VCaP (cell line): ENCODE data around the gene PRKG1.

ENCODE experiments used
- H3K27ac ChIP-seq: fragments of 450-650 bp; 2 replicates; pipeline ENCODE4 v1.5.1; 2017
- TF ChIP-seq, protein P1 (sequence below): fragments of 450-650 bp; conservative IDR thresholded peaks from 2 replicates; pipeline ENCODE4 v1.5.1; 2017; ENCODE audit warnings: mild to moderate bottlenecking, moderate library complexity

Gene PRKG1

DNA sequence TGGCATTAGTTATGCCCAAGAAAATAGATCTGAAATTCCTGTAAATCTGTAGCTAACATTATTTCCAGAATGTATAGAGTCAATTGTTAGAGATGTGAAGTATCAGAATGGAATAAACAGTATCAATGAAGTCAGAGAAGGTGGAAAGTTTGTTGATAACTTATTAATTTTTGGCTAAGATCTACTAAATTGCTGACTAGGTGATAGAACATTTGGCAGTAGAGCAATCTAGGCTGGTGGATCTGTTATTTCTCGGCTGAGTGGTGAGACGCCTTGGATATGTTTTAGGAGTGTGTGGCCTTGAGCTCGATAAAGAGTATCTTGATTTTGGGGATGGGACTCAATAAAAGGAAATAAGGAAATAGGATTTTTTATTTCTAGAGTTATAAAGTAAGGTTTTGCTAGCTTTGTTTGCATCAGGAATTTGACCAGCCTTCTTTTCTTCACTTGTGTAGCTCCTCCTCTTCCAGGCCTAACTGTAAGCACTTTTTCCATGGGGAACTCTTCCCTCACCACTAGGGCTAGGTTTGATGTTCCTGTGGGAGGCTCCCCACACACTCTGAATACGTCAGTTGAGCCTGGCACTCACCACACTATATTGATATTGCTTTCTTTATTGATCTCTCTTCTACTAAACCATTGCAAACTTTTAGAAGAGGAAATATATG, 711.9 kb downstream of the PRKG1 start:
- no peak overlapping the region for H3K27ac ChIP-seq
- TF ChIP-seq, protein P1, sequence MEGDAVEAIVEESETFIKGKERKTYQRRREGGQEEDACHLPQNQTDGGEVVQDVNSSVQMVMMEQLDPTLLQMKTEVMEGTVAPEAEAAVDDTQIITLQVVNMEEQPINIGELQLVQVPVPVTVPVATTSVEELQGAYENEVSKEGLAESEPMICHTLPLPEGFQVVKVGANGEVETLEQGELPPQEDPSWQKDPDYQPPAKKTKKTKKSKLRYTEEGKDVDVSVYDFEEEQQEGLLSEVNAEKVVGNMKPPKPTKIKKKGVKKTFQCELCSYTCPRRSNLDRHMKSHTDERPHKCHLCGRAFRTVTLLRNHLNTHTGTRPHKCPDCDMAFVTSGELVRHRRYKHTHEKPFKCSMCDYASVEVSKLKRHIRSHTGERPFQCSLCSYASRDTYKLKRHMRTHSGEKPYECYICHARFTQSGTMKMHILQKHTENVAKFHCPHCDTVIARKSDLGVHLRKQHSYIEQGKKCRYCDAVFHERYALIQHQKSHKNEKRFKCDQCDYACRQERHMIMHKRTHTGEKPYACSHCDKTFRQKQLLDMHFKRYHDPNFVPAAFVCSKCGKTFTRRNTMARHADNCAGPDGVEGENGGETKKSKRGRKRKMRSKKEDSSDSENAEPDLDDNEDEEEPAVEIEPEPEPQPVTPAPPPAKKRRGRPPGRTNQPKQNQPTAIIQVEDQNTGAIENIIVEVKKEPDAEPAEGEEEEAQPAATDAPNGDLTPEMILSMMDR = no peak

- TF ChIP-seq, protein P1 = no peak
- no peak overlapping the region for H3K27ac ChIP-seq
These were observed 712.4 kb downstream of the PRKG1 start for GRCh38 chr10:51786684-51787035.

DNA sequence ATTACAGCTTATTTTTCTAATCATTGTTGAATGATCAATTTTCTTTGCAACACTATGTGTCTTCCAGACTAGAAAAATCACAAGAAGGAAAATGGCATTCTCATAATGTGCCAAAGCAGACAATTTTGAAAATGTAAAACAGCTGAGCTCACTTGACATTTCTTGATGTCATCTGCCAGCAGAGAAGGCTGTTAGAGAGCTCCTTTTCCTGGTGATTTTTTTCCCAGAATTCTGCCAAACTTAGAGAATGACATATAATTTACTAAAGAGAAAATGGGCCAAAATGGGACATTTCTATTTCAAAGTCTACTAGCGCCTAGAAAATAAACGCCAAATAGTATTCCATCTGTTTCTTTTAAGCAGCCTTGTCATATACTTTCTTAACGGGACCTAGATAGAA, 714.0 kb downstream of the PRKG1 start:
- no peak overlapping the region for H3K27ac ChIP-seq
- TF ChIP-seq, protein P1 = no peak

- no peak overlapping the region for H3K27ac ChIP-seq
- TF ChIP-seq, protein P1 = no peak
These were observed 714.8 kb downstream of the PRKG1 start for GRCh38 chr10:51789118-51789517.

DNA sequence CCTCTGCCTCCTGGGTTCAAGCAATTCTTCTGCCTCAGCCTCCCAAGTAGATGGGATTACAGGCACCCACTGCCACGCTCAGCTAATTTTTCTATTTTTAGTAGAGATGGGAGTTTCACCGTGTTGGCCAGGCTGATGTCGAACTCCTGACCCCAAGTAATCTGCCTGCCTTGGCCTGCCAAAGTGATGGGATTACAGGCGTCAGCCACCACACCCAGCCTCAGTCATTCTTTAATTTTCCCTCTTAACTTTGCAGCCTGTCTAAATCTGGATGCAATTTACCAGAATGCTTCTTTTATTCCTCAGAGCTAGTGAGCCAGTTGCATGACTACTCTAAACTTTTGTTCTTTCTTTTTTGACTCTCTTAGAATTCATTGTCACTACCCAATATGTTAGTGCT, 715.6 kb downstream of the PRKG1 start:
- TF ChIP-seq, protein P1 = no peak
- H3K27ac ChIP-seq = no peak overlapping the region

GRCh38 chr10:51792678-51793077, 718.4 kb downstream of the PRKG1 start:
- TF ChIP-seq, protein P1 = no peak
- no peak overlapping the region for H3K27ac ChIP-seq

DNA sequence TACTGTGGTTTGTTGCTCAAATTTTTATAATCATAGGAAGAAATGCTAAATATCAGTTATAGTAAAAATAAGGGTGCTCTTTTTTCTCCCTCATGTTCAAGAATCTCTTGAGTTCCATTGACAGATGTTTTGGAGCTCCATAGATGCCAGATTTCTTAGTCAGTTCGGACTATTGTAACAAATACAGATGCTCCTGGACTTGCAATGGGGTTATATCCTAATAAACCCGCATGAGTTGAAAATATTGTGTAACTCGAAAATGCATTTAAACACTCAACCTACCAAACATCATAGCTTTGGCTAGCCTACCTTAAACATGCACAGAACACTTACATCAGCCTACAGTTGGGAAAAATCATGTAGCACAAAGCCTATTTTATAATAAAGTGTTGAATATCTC, 725.8 kb downstream of the PRKG1 start:
- TF ChIP-seq, protein P1 = no peak
- no peak overlapping the region for H3K27ac ChIP-seq
